ENCODE results near the gene ARL2BP. TPM values are rescaled to one million over a fixed set of nuclear protein-coding genes. Genes with fewer than 3 reads are reported as not detected.

The ARL2BP gene
- total and polyA plus RNA-seq, 10 of the 15 experiments (the other 5 are each of a cell fraction or from before 2014, with no cell fraction given): 12.5 to 56.6 (median 29.7) TPM

- H3K36me3 ChIP-seq (ENCODE audit: control insufficient read depth in 2 of 2, insufficient read depth in 2 of 2, low read length in 1 of 2): no peaks in the 10 kb centered on the region; a peak in 1 of 4 replicates
- FAIRE-seq (no peak), DNase-seq (ENCODE audit: low read depth, low spot score) (no peak), ATAC-seq (no peak)
- H2AFZ ChIP-seq (ENCODE audit: control insufficient read depth, low read depth, low read length): no peak overlapping the region
- H3K27ac ChIP-seq (ENCODE audit: control insufficient read depth, insufficient read depth): no peak overlapping the region
- intact Hi-C loops (cut with micrococcal nuclease; ENCODE audit: unreplicated experiment) (no loop called here), in situ Hi-C loops (cut with MboI) (no loop called here)
- WGBS (ENCODE audit: insufficient coverage, insufficient replicate concordance, low lambda C conversion rate, missing lambda C conversion rate): 93% methylated on average over 18 of the region's 18 CpGs
- RAD21 ChIA-PET (ENCODE audit: unreplicated experiment): interaction anchor here (1.0 kb wide), 1 partner anchor 165 kb away, joined by 3 read pairs; the partner anchor contains the start of gene CPNE2
- BruUV-seq (replicated peaks): no TSS peak
- no peak overlapping the region for H3K4me3 ChIP-seq
- TF ChIP-seq USF1 (IDR thresholded peaks at IDR 0.05; ENCODE audit: borderline replicate concordance, extremely low read length, insufficient read depth, low read depth, low read length) (peak; percentile 9), KAT2A (conservative IDR thresholded peaks at IDR 0.05; ENCODE audit: control insufficient read depth, low read depth, low read length) (no peak)
- POLR2A ChIA-PET: interaction anchor here (0.6 to 3.7 kb wide), 3 partner anchors 14 to 134 kb away, joined by 3 to 35 read pairs (median 4); partner anchors contain the start of gene ARL2BP
- SMC1A ChIA-PET (ENCODE audit: uncharacterized antibody, unreplicated experiment): interaction anchor here (2.4 kb wide), 1 partner anchor 13 kb away, joined by 5 read pairs; the partner anchor contains the start of gene ARL2BP
- no peak overlapping the region for H3K9ac ChIP-seq (ENCODE audit: control insufficient read depth, insufficient read depth, low read length)
- no peaks in the 10 kb centered on the region for H3K27me3 ChIP-seq (replicated peaks in 1 of 2; ENCODE audit: control insufficient read depth in 2 of 2, insufficient read depth in 2 of 2, low read length in 1 of 2)
- H3K9me3 ChIP-seq (replicated peaks; ENCODE audit: control insufficient read depth, insufficient read depth, low read length): no peaks in the 10 kb centered on the region
- H3K4me2 ChIP-seq (ENCODE audit: control insufficient read depth, insufficient read depth): no peak overlapping the region
- no peaks in the 10 kb centered on the region for H3K79me2 ChIP-seq (ENCODE audit: control insufficient read depth, insufficient read depth, low read length)
- no peaks in the 10 kb centered on the region for H4K20me1 ChIP-seq (ENCODE audit: control insufficient read depth, insufficient read depth)
- CTCF ChIA-PET: no interaction called here
- peaks cover 3% of the 10 kb centered on the region for H3K4me1 ChIP-seq (ENCODE audit: control insufficient read depth, insufficient read depth, low read length)
Observed at GRCh38 chr16:57258226-57258909, 13.3 kb downstream of the ARL2BP start.

GRCh38 chr16:57258910-57259475 lies 13.9 kb downstream of the ARL2BP start:
- ATAC-seq (no peak), DNase-seq (ENCODE audit: low read depth, low spot score) (no peak), FAIRE-seq (no peak)
- H3K9ac ChIP-seq (ENCODE audit: control insufficient read depth, insufficient read depth, low read length): no peak overlapping the region
- H3K27ac ChIP-seq (ENCODE audit: control insufficient read depth, insufficient read depth): no peak overlapping the region
- no peaks in the 10 kb centered on the region; a peak in 1 of 4 replicates for H3K36me3 ChIP-seq (ENCODE audit: control insufficient read depth in 2 of 2, insufficient read depth in 2 of 2, low read length in 1 of 2)
- SMC1A ChIA-PET (ENCODE audit: uncharacterized antibody, unreplicated experiment): interaction anchor here (0.9 to 2.4 kb wide), 4 partner anchors 10 to 140 kb away, joined by 3 to 6 read pairs (median 4); partner anchors contain the start of gene ARL2BP
- CTCF ChIA-PET: interaction anchor here (1.9 kb wide), 1 partner anchor 167 kb away, joined by 6 read pairs; the partner anchor contains the start of gene CPNE2
- in situ Hi-C loops (cut with MboI) (no loop called here), intact Hi-C loops (cut with micrococcal nuclease; ENCODE audit: unreplicated experiment) (no loop called here)
- H3K27me3 ChIP-seq (replicated peaks in 1 of 2; ENCODE audit: control insufficient read depth in 2 of 2, insufficient read depth in 2 of 2, low read length in 1 of 2): no peaks in the 10 kb centered on the region
- H3K79me2 ChIP-seq (ENCODE audit: control insufficient read depth, insufficient read depth, low read length): no peaks in the 10 kb centered on the region
- RAD21 ChIA-PET (ENCODE audit: unreplicated experiment): interaction anchor here (1.0 kb wide), 1 partner anchor 166 kb away, joined by 3 read pairs; the partner anchor contains the start of gene CPNE2
- H4K20me1 ChIP-seq (ENCODE audit: control insufficient read depth, insufficient read depth): no peaks in the 10 kb centered on the region
- WGBS (ENCODE audit: insufficient coverage, insufficient replicate concordance, low lambda C conversion rate, missing lambda C conversion rate): 0% methylated on average over 1 of the region's 1 CpG
- BruUV-seq (replicated peaks): no TSS peak
- POLR2A ChIA-PET: interaction anchor here (0.6 to 3.7 kb wide), 5 partner anchors 11 to 232 kb away, joined by 3 to 35 read pairs (median 4); partner anchors contain the start of gene ARL2BP
- H3K4me2 ChIP-seq (ENCODE audit: control insufficient read depth, insufficient read depth): no peak overlapping the region
- H3K4me3 ChIP-seq: no peak overlapping the region
- H3K9me3 ChIP-seq (replicated peaks; ENCODE audit: control insufficient read depth, insufficient read depth, low read length): no peaks in the 10 kb centered on the region
- no peak overlapping the region for H2AFZ ChIP-seq (ENCODE audit: control insufficient read depth, low read depth, low read length)
- peaks cover 3% of the 10 kb centered on the region for H3K4me1 ChIP-seq (ENCODE audit: control insufficient read depth, insufficient read depth, low read length)
- TF ChIP-seq SMAD5 (IDR thresholded peaks at IDR 0.05; ENCODE audit: low read depth) (no peak), KAT2A (conservative IDR thresholded peaks at IDR 0.05; ENCODE audit: control insufficient read depth, low read depth, low read length) (no peak), ZBTB4 (CRISPR knock-in tag; IDR thresholded peaks at IDR 0.05) (no peak), GATAD2B (conservative IDR thresholded peaks at IDR 0.05; ENCODE audit: low read depth) (no peak), HCFC1 (IDR thresholded peaks at IDR 0.05; ENCODE audit: low read length) (no peak)
- TF ChIP-seq, protein P1, sequence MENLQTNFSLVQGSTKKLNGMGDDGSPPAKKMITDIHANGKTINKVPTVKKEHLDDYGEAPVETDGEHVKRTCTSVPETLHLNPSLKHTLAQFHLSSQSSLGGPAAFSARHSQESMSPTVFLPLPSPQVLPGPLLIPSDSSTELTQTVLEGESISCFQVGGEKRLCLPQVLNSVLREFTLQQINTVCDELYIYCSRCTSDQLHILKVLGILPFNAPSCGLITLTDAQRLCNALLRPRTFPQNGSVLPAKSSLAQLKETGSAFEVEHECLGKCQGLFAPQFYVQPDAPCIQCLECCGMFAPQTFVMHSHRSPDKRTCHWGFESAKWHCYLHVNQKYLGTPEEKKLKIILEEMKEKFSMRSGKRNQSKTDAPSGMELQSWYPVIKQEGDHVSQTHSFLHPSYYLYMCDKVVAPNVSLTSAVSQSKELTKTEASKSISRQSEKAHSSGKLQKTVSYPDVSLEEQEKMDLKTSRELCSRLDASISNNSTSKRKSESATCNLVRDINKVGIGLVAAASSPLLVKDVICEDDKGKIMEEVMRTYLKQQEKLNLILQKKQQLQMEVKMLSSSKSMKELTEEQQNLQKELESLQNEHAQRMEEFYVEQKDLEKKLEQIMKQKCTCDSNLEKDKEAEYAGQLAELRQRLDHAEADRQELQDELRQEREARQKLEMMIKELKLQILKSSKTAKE (IDR thresholded peaks at IDR 0.05; ENCODE audit: low read depth, poor library complexity, severe bottlenecking): no peak
